ENCODE data around the gene FAM131A.

The FAM131A gene

GRCh38 chr3:184377882-184378445 lies 40.6 kb downstream of the FAM131A start, which contains the start of gene THPO:
THPO (minus strand) TSS chr3:184378207; CDS start chr3:184376259, 1,948 bp downstream.
- no peak for DNase-seq (ENCODE audit: low read depth in 3 of 3)

- no peak for DNase-seq (ENCODE audit: low read depth in 3 of 3)
Observed at GRCh38 chr3:184378651-184379357, 41.4 kb downstream of the FAM131A start.

GRCh38 chr3:184379358-184380184 lies 42.2 kb downstream of the FAM131A start, which contains the start of gene CHRD:
CHRD (plus strand) TSS chr3:184380054; CDS start chr3:184380319, 265 bp downstream.
- no peak for DNase-seq (ENCODE audit: low read depth in 3 of 3)

- no peak for DNase-seq (ENCODE audit: low read depth in 3 of 3)
Observed at GRCh38 chr3:184380185-184380626, 42.8 kb downstream of the FAM131A start.

- no peak for DNase-seq (ENCODE audit: low read depth in 3 of 3)
Observed at GRCh38 chr3:184380627-184381260, 43.3 kb downstream of the FAM131A start.

GRCh38 chr3:184381261-184382224 lies 44.1 kb downstream of the FAM131A start:
- DNase-seq (ENCODE audit: low read depth in 3 of 3) = no peak

GRCh38 chr3:184382326-184383032 lies 45.1 kb downstream of the FAM131A start:
- DNase-seq (ENCODE audit: low read depth in 3 of 3) = no peak

GRCh38 chr3:184383033-184383740 lies 45.8 kb downstream of the FAM131A start:
- no peak for DNase-seq (ENCODE audit: low read depth in 3 of 3)

- DNase-seq (ENCODE audit: low read depth in 3 of 3) = no peak
Observed at GRCh38 chr3:184384342-184384741, 46.9 kb downstream of the FAM131A start.

GRCh38 chr3:184384856-184385422 lies 47.5 kb downstream of the FAM131A start:
- DNase-seq (ENCODE audit: low read depth in 3 of 3) = no peak

GRCh38 chr3:184386047-184386806 lies 48.8 kb downstream of the FAM131A start:
- DNase-seq (ENCODE audit: low read depth in 3 of 3) = no peak

- no peak for DNase-seq (ENCODE audit: low read depth in 3 of 3)
Observed at GRCh38 chr3:184387174-184387714, 49.8 kb downstream of the FAM131A start.

- DNase-seq (ENCODE audit: low read depth in 3 of 3) = no peak
Observed at GRCh38 chr3:184388164-184388935, 51.0 kb downstream of the FAM131A start.

- no peak for DNase-seq (ENCODE audit: low read depth in 3 of 3)
Observed at GRCh38 chr3:184388936-184389230, 51.5 kb downstream of the FAM131A start.

GRCh38 chr3:184389384-184389783 lies 52.0 kb downstream of the FAM131A start:
- no peak for DNase-seq (ENCODE audit: low read depth in 3 of 3)

- no peak for DNase-seq (ENCODE audit: low read depth in 3 of 3)
Observed at GRCh38 chr3:184389935-184390528, 52.6 kb downstream of the FAM131A start.

GRCh38 chr3:184391266-184391665 lies 53.9 kb downstream of the FAM131A start:
- DNase-seq (ENCODE audit: low read depth in 3 of 3) = no peak
